PFSK-1 (cell line): ENCODE data around the gene SPECC1.

ENCODE experiments used
- FOXP2 ChIP-seq: optimal IDR thresholded peaks from 2 replicates; pipeline ENCODE3; 2011; ENCODE audit warnings: borderline replicate concordance, control low read depth, inconsistent platforms; ENCODE audit not compliant: insufficient read depth; ENCODE audit errors: extremely low read length, extremely low read depth
- POLR2AphosphoS5 ChIP-seq: IDR thresholded peaks from 2 replicates; pipeline ENCODE4 v1.6.1; 2012; ENCODE audit warnings: low read depth, mild to moderate bottlenecking, control low read depth, low read length, moderate library complexity
- TF ChIP-seq, protein P1 (sequence below), 2 experiments: IDR thresholded peaks; 2 replicates each; pipeline versions ENCODE4 v1.6.1 to v1.8.0; 2011 to 2012; ENCODE audit warnings: low read depth in 2 of 2, low read length in 2 of 2, control low read depth in 1 of 2, inconsistent platforms in 1 of 2, mild to moderate bottlenecking in 1 of 2, moderate library complexity in 1 of 2; ENCODE audit not compliant: insufficient read depth in 1 of 2

- TF ChIP-seq, protein P1, sequence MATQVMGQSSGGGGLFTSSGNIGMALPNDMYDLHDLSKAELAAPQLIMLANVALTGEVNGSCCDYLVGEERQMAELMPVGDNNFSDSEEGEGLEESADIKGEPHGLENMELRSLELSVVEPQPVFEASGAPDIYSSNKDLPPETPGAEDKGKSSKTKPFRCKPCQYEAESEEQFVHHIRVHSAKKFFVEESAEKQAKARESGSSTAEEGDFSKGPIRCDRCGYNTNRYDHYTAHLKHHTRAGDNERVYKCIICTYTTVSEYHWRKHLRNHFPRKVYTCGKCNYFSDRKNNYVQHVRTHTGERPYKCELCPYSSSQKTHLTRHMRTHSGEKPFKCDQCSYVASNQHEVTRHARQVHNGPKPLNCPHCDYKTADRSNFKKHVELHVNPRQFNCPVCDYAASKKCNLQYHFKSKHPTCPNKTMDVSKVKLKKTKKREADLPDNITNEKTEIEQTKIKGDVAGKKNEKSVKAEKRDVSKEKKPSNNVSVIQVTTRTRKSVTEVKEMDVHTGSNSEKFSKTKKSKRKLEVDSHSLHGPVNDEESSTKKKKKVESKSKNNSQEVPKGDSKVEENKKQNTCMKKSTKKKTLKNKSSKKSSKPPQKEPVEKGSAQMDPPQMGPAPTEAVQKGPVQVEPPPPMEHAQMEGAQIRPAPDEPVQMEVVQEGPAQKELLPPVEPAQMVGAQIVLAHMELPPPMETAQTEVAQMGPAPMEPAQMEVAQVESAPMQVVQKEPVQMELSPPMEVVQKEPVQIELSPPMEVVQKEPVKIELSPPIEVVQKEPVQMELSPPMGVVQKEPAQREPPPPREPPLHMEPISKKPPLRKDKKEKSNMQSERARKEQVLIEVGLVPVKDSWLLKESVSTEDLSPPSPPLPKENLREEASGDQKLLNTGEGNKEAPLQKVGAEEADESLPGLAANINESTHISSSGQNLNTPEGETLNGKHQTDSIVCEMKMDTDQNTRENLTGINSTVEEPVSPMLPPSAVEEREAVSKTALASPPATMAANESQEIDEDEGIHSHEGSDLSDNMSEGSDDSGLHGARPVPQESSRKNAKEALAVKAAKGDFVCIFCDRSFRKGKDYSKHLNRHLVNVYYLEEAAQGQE (IDR thresholded peaks at IDR 0.05; ENCODE audit: insufficient read depth in 1 of 2, low read depth in 2 of 2, low read length in 2 of 2) = no peak
- TF ChIP-seq POLR2AphosphoS5 (no peak), FOXP2 (no peak)
These were observed 37.5 kb downstream of the SPECC1 start for GRCh38 chr17:20046629-20047028.
